Lung (tissue), 12 donors: ENCODE results near the gene AAMP. TPM values are rescaled to one million over a fixed set of nuclear protein-coding genes. Genes with fewer than 3 reads are reported as not detected.
A peak's percentile ranks its signal among the peaks of the same experiment; 100 is the strongest.

Source experiments
- ATAC-seq: fragments of 200-7000 bp; cut with Tn5 transposase; one replicate; pipeline ENCODE4 v1.9.1; 2020; ENCODE audit warnings: moderate number of reproducible peaks; ENCODE audit not compliant: insufficient read depth, low FRiP score
- DNase-seq, 3 donors: peaks; one replicate each; pipeline ENCODE4 v3.0.0-alpha.2; 2013 to 2017
- H3K27ac ChIP-seq, 2 donors: one replicate each; pipeline ENCODE4 v1.5.1; 2013; ENCODE audit warnings: mild to moderate bottlenecking in 2 of 2, moderate library complexity in 2 of 2, control low read depth in 1 of 2, inconsistent platforms in 1 of 2, low read depth in 1 of 2, low read length in 1 of 2
- H3K27me3 ChIP-seq, 3 donors: one replicate each; pipeline ENCODE4 v1.5.1; 2013; ENCODE audit warnings: low read length in 2 of 3; ENCODE audit not compliant: control insufficient read depth in 3 of 3, insufficient read depth in 3 of 3
- H3K36me3 ChIP-seq, 4 donors: one replicate each; pipeline ENCODE4 v1.5.1; 2013; ENCODE audit warnings: low read length in 4 of 4, mild to moderate bottlenecking in 1 of 4, moderate library complexity in 1 of 4; ENCODE audit not compliant: control insufficient read depth in 4 of 4, insufficient read depth in 4 of 4
- H3K4me1 ChIP-seq, 5 donors: one replicate each; pipeline ENCODE4 v1.5.1; 2013; ENCODE audit warnings: low read length in 5 of 5, mild to moderate bottlenecking in 2 of 5, moderate library complexity in 1 of 5; ENCODE audit not compliant: control insufficient read depth in 5 of 5, insufficient read depth in 5 of 5
- H3K4me3 ChIP-seq: one replicate; pipeline ENCODE4 v1.5.1; 2013; ENCODE audit warnings: mild to moderate bottlenecking, control low read depth, moderate library complexity
- H3K9ac ChIP-seq, 2 donors: one replicate each; pipeline ENCODE4 v1.5.1; 2013; ENCODE audit warnings: low read length in 2 of 2, control low read depth in 1 of 2; ENCODE audit not compliant: insufficient read depth in 1 of 2
- H3K9me3 ChIP-seq, 4 donors: one replicate each; pipeline ENCODE4 v1.5.1; 2013; ENCODE audit warnings: low read length in 3 of 4, mild to moderate bottlenecking in 1 of 4, moderate library complexity in 1 of 4; ENCODE audit not compliant: control insufficient read depth in 4 of 4, insufficient read depth in 3 of 4
- CTCF ChIP-seq: IDR thresholded peaks from 2 replicates; pipeline ENCODE4 v1.5.1; 2012; ENCODE audit warnings: mild to moderate bottlenecking; ENCODE audit errors: control extremely low read depth, extremely low read depth
- WGBS, 2 donors: extraction: QIAGEN DNeasy Blood & Tissue Kit; methylation state at CpG; one replicate each; pipeline ENCODE4 v1.1.7; 2013; 5-methylcytosine and 5-hydroxymethylcytosine counted together
- polyA plus RNA-seq, 2 donors: library from polyadenylated mRNA; stranded (reverse); fragments of 200-250 nt; gene quantifications; one replicate each; pipeline ENCODE4 v1.2.1, GENCODE V29; 2013
- total RNA-seq, 2 donors: library from RNA; depleted of rRNA in 1 of 2; stranded (reverse); fragments of >200 nt in 1 of 2; gene quantifications; one replicate each; pipeline ENCODE4 v1.2.1, GENCODE V29; 2014 to 2021
- donor health status: control.
- donor health status: control.
- donor health status: Bipolar disorder and iron deficiency.
- donor health status: healthy.
- donor health status: DM: yes; HTN: yes; CAD: no.

The AAMP gene
- total and polyA plus RNA-seq, 4 donors, result 62.0 to 193 (median 78.5) TPM

GRCh38 chr2:218261423-218262236, 8.3 kb downstream of the AAMP start:
- Histone ChIP-seq H3K36me3 (peaks cover 0 to 32% (median 7%) of the 10 kb centered on the region in 4 donors), H3K4me1 (peaks cover 0 to 34% (median 18%) of the 10 kb centered on the region in 5 donors), H3K27me3 (no peaks in the 10 kb centered on the region), H3K27ac (peak overlapping the region in 1 of 2 donors; percentile 28), H3K4me3 (no peak overlapping the region), H3K9me3 (no peaks in the 10 kb centered on the region), H3K9ac (no peak overlapping the region)
- 65 to 68% methylated on average over 7 to 8 of the region's 8 CpGs for WGBS, 2 donors
- ATAC-seq (no peak), DNase-seq (no peak)
- no peak for TF ChIP-seq CTCF

- peak within 1 kb of the TSS; percentile 5 to 73 for H3K27ac ChIP-seq
- peaks cover 0 to 29% (median 5%) of the 10 kb centered on the region in 4 donors for H3K36me3 ChIP-seq
- no peak within 1 kb of the TSS for H3K4me3 ChIP-seq
- H3K27me3 ChIP-seq, result no peaks in the 10 kb centered on the region
- DNase-seq (peak; percentile 43 to 64 (median 63)), ATAC-seq (no peak)
- H3K4me1 ChIP-seq, result peaks cover 0 to 34% (median 18%) of the 10 kb centered on the region in 5 donors
- no peak within 1 kb of the TSS for H3K9ac ChIP-seq
- no peaks in the 10 kb centered on the region for H3K9me3 ChIP-seq
- no peak for TF ChIP-seq CTCF
- 64 to 68% methylated on average over 10 of the region's 10 CpGs for WGBS, 2 donors
These were observed 9.1 kb downstream of the AAMP start, which contains the start of gene GPBAR1 for GRCh38 chr2:218260742-218261422. Gene GPBAR1, plus strand, starts transcription at chr2:218261015. Its CDS starts 1,710 bp downstream, at chr2:218262725.

- peaks cover 2 to 22% (median 4%) of the 10 kb centered on the region in 4 donors for H3K36me3 ChIP-seq
- H3K27me3 ChIP-seq, result no peaks in the 10 kb centered on the region
- ATAC-seq (no peak), DNase-seq (no peak)
- H3K4me1 ChIP-seq, result peaks cover 0 to 34% (median 18%) of the 10 kb centered on the region in 5 donors
- H3K9ac ChIP-seq, result no peak overlapping the region
- no peaks in the 10 kb centered on the region for H3K9me3 ChIP-seq
- peak overlapping the region; percentile 5 to 73 for H3K27ac ChIP-seq
- 81 to 84% methylated on average over 5 of the region's 5 CpGs for WGBS, 2 donors
- no peak overlapping the region for H3K4me3 ChIP-seq
- TF ChIP-seq CTCF, result no peak
These were observed 9.8 kb downstream of the AAMP start for GRCh38 chr2:218260166-218260565.
